ENCODE measurements around the gene ZCCHC2. TPM values are rescaled to one million over a fixed set of nuclear protein-coding genes. Genes with fewer than 3 reads are reported as not detected.

ZCCHC2 gene
- 28.5 and 35.5 TPM in 2 replicates for total RNA-seq

DNA sequence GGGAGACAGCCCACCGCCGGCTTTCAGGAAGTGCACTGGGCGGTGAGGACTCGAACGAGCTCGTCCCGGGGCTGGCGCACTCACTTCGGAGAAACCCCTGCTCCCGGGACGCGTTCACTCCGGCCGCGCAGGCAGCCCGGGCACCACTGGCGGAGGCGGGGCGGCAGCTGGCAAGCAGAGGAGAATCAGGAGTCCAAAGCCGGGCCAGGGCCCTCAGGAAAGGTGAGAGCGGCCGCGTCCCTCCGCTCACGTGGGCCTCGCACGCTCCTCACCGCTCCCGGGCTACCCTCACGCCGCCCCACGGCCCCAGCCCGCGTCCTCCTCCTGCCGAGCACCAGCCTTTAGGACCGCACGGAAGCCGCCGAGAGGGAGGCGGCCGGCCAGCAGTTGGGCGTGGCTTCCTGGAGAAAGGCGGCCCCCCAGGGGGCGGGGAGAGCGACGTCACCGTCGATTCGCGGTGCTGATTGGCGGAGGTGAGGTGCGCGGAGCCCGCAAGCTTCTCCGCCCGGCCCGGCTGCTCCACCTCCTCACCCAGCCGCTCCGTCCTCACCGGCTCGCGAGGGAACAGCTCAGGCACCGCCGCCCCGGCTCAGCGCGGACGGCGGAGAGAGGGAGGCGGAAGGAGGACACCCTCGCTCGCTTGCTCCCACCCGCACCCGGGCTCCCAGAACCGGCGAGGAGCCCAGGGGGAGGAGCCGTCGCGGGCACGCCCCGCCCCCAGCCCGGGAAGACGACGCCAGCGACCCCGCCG lies at the start of gene ZCCHC2:
TSS of gene ZCCHC2 (plus strand) at position 522 of the 751 bp plus-strand sequence. CDS start 400 bp downstream, outside the sequence.

Other genes with a start within 250 kb of the ZCCHC2 start
- 3.6 and 5.5 TPM in 2 replicates for gene TNFRSF11A, start 197.7 kb upstream of the ZCCHC2 start, total RNA-seq
- 7.2 and 9.0 TPM in 2 replicates for gene PHLPP1, start 192.5 kb downstream of the ZCCHC2 start, total RNA-seq

All from thoracic aorta endothelial cell (primary cell).